ENCODE results near the gene ASZ1. TPM values are rescaled to one million over a fixed set of nuclear protein-coding genes. Genes with fewer than 3 reads are reported as not detected.

Gene ASZ1
- total RNA-seq = not detected in 2 replicates

DNA sequence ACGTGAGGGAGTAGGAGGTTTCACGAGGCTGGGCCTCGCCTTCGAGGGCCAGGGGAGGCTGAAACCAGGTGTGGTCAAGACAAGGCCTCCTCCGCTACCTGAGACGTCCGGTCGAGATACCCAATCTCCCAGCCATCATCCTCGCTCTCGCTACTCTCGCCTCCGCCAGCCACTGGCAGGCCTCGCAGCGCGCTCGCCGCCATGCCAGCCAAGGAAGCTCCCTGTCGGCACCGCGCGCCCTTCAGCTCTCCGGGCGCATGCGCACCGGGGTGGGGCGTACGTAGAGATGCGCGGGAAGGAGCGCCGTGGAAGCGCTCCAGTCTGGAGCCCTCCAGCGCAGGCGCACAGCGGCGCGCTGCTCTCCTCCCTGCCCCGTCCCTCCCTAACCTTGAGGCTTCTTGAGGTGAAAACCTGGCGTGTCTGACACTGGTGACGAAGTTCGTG, at the start of gene ASZ1:
Gene ASZ1 (minus strand): TSS at position 236 of the 444 bp plus-strand sequence. CDS start 33 bp downstream, at position 203.

DNA sequence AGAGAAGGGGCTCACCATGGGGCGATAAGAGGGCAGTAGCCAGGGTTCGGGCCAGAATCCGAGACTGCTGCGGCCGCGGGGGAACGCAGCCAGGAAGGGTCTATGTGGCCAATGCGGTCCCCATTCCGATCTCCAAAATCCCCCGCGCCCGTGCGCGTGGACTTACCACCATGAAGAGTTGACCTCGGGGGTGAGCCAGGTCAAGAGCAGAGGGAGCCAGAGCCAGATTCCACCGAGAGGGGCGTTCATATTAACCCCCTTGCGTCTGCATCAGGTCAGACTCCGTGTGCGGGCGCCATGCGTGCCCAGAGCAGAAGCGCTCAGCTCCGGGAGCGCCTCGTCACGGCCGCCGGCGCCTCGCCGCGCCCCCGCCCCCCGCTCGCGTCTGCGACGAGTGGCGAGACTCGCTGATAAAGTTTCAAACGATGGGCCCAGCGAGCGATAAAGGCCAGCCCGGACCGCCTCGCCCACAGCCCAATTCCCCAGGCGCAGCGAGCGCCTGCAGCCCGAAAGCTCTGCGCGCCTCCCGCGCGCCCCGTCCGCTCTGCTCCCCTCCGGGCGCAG, 104.5 kb downstream of the ASZ1 start, which contains the start of gene WNT2:
Gene WNT2 (minus strand): TSS at position 318 of the 564 bp plus-strand sequence. CDS start 69 bp downstream, at position 249.

Other genes with a start within 250 kb of the ASZ1 start
- 0.66 and 3.6 TPM in 2 replicates for gene WNT2, start 104.4 kb downstream of the ASZ1 start, total RNA-seq
- under 0.01 TPM in 2 replicates for gene CFTR, start 52.5 kb upstream of the ASZ1 start, total RNA-seq

Data from uterine smooth muscle cell (primary cell).